HepG2 (cell line): ENCODE measurements around the gene NSL1. TPM values are rescaled to one million over a fixed set of nuclear protein-coding genes. Genes with fewer than 3 reads are reported as not detected.

Experiments used
- ATF7 ChIP-seq, 2 experiments: fragments of 450-650 bp in 1 of 2; sonication (generic) in 1 of 2; formaldehyde crosslinking in 1 of 2; IDR thresholded peaks; 2 replicates each; pipeline versions ENCODE4 v1.4.0 to v1.6.1; 2016 to 2020; ENCODE audit warnings: antibody characterized with exemption in 1 of 2, mild to moderate bottlenecking in 1 of 2, missing genetic modification reagents in 1 of 2
- CHD2 ChIP-seq: IDR thresholded peaks from 2 replicates; pipeline ENCODE4 v1.6.1; 2011; ENCODE audit warnings: low read depth, low read length, improper control_type of control experiment
- DRAP1 ChIP-seq: IDR thresholded peaks from 2 replicates; pipeline ENCODE4 v1.6.1; 2016; ENCODE audit warnings: missing genetic modification reagents, missing compliant biosample characterization
- ELF3 ChIP-seq: IDR thresholded peaks from 2 replicates; pipeline ENCODE4 v1.6.1; 2016; ENCODE audit warnings: missing genetic modification reagents, missing compliant biosample characterization
- EP300 ChIP-seq, 3 experiments: sonication (generic) in 1 of 3; formaldehyde crosslinking in 1 of 3; IDR thresholded peaks; 2 replicates each; pipeline versions ENCODE4 v1.5.1 to v1.6.1; 2011 to 2020; ENCODE audit warnings: low read depth in 2 of 3, low read length in 2 of 3, borderline replicate concordance in 1 of 3, improper control_type of control experiment in 1 of 3, mild to moderate bottlenecking in 1 of 3, missing genetic modification reagents in 1 of 3, moderate library complexity in 1 of 3
- FOXP4 ChIP-seq: sonication (generic); formaldehyde crosslinking; IDR thresholded peaks from 2 replicates; pipeline ENCODE4 v1.4.0; 2020; ENCODE audit warnings: missing genetic modification reagents
- GATAD2A ChIP-seq: IDR thresholded peaks from 2 replicates; pipeline ENCODE4 v1.6.1; 2016
- GRHL1 ChIP-seq: sonication (generic); formaldehyde crosslinking; conservative IDR thresholded peaks from 2 replicates; pipeline ENCODE4 v1.8.0; 2022; ENCODE audit warnings: missing genetic modification reagents
- HDAC1 ChIP-seq: sonication (generic); formaldehyde crosslinking; IDR thresholded peaks from 2 replicates; pipeline ENCODE4 v1.5.1; 2020; ENCODE audit warnings: mild to moderate bottlenecking, missing genetic modification reagents
- HMGXB3 ChIP-seq: sonication (generic); formaldehyde crosslinking; IDR thresholded peaks from 2 replicates; pipeline ENCODE4 v1.4.0; 2020; ENCODE audit warnings: missing genetic modification reagents, borderline replicate concordance
- IKZF1 ChIP-seq: fragments of 450-650 bp; IDR thresholded peaks from 2 replicates; pipeline ENCODE4 v1.7.1; 2016
- IKZF4 ChIP-seq: sonication (generic); formaldehyde crosslinking; IDR thresholded peaks from 2 replicates; pipeline ENCODE4 v1.5.1; 2020; ENCODE audit warnings: borderline replicate concordance, mild to moderate bottlenecking, low read depth, missing genetic modification reagents; ENCODE audit errors: not compliant biosample characterization
- KMT2A ChIP-seq: sonication (generic); formaldehyde crosslinking; IDR thresholded peaks from 2 replicates; pipeline ENCODE4 v1.4.0; 2020; ENCODE audit warnings: missing genetic modification reagents
- ZFP62 ChIP-seq: sonication (generic); formaldehyde crosslinking; IDR thresholded peaks from 2 replicates; pipeline ENCODE4 v1.4.0; 2020; ENCODE audit warnings: missing genetic modification reagents
- ZNF18 ChIP-seq: sonication (generic); formaldehyde crosslinking; IDR thresholded peaks from 2 replicates; pipeline ENCODE4 v1.8.0; 2022; ENCODE audit warnings: mild to moderate bottlenecking, missing genetic modification reagents; ENCODE audit not compliant: insufficient replicate concordance
- ZNF460 ChIP-seq: sonication (generic); formaldehyde crosslinking; IDR thresholded peaks from 2 replicates; pipeline ENCODE4 v1.5.1; 2020; ENCODE audit warnings: missing genetic modification reagents, mild to moderate bottlenecking, borderline replicate concordance
- ZNF639 ChIP-seq: conservative IDR thresholded peaks from 2 replicates; pipeline ENCODE4 v1.6.1; 2018; ENCODE audit warnings: missing genetic modification reagents
- polyA plus RNA-seq, 8 experiments: library from polyadenylated mRNA; depleted of rRNA in 3 of 8; stranded (reverse) in 7 of 8; unstranded in 1 of 8; fragments of >200 nt; fragmentation: Illumina TruSeq in 4 of 8; extraction: Trizol in 4 of 8; gene quantifications; 2 replicates each; pipeline versions ENCODE4 v1.2.1 to v1.2.3, GENCODE V29; 2011 to 2016; ENCODE audit warnings: low read depth in 4 of 8, missing spikeins in 1 of 8, mixed read lengths in 1 of 8; ENCODE audit not compliant: insufficient read depth in 1 of 8
- total RNA-seq, 5 experiments: library from RNA; depleted of rRNA; stranded (reverse); fragments of >200 nt; fragmentation: Illumina TruSeq; extraction: Trizol; gene quantifications; 2 replicates each; pipeline ENCODE4 v1.2.3, GENCODE V29; 2016; ENCODE audit warnings: low read depth in 1 of 5

NSL1 gene
- total and polyA plus RNA-seq, 2 of the 13 experiments (the other 11 are each of a cell fraction or from before 2014, with no cell fraction given): 34.5 to 77.4 TPM

- TF ChIP-seq GRHL1 (CRISPR knock-in tag) (no peak), FOXP4 (CRISPR knock-in tag) (peak; percentile 79), EP300 (IDR thresholded peaks at IDR 0.05; ENCODE audit: low read depth in 2 of 2, low read length in 2 of 2) (peak in 1 of 2 experiments; percentile 60; a peak in 1 of 4 replicates), EP300 (CRISPR knock-in tag; IDR thresholded peaks at IDR 0.05; ENCODE audit: borderline replicate concordance) (no peak), ZFP62 (CRISPR knock-in tag) (no peak), IKZF4 (CRISPR knock-in tag) (no peak), IKZF1 (no peak), CHD2 (no peak), DRAP1 (CRISPR knock-in tag) (peak; percentile 45; the same call in 1 of the 2 replicates), ZNF639 (CRISPR knock-in tag) (peak; percentile 47; the same call in 1 of the 2 replicates), ZNF18 (CRISPR knock-in tag) (no peak), ZNF460 (no peak), HDAC1 (CRISPR knock-in tag) (peak; percentile 39), GATAD2A (CRISPR knock-in tag) (peak; percentile 86), ATF7 (IDR thresholded peaks at IDR 0.05) (no peak), ATF7 (CRISPR knock-in tag; IDR thresholded peaks at IDR 0.05) (no peak), KMT2A (0 out of 2 replicates have a peak, but pooled peaks have one; percentile 40), ELF3 (peak; percentile 63), HMGXB3 (CRISPR knock-in tag) (0 out of 2 replicates have a peak, but pooled peaks have one; percentile 37)
Measured at GRCh38 chr1:212728606-212729005, 63.0 kb downstream of the NSL1 start (continued).
